PC-9 (cell line): ENCODE data around the gene S100A7. TPM values are rescaled to one million over a fixed set of nuclear protein-coding genes. Genes with fewer than 3 reads are reported as not detected.

ENCODE experiments used
- BruUV-seq: library from RNA; stranded (reverse); fragments of 400-500 nt; replicated peaks from 2 replicates; lab custom pipeline; 2021; lab: Mats Ljungman, UMichigan
- CTCF ChIA-PET: fragments of 300-600 bp; sonication (Branson Sonifier 250); formaldehyde crosslinking; loops from one replicate; lab custom pipeline; 2022; ENCODE audit warnings: antibody characterized with exemption; lab: Charles Lee
- POLR2A ChIA-PET: fragments of 300-600 bp; sonication (Branson Sonifier 250); formaldehyde crosslinking; loops from one replicate; lab custom pipeline; 2022; ENCODE audit warnings: antibody characterized with exemption; ENCODE audit not compliant: unreplicated experiment; lab: Charles Lee
- DNase-seq, 2 experiments: peaks; one replicate each; pipeline versions ENCODE4 v3.0.0 to v3.0.0-alpha.2; 2015 to 2022; ENCODE audit warnings: mixed read lengths in 1 of 2
- H2AFZ ChIP-seq: fragments of 200-600 bp; sonication (generic); 2 replicates; pipeline ENCODE4 v1.8.1; 2017; ENCODE audit warnings: antibody characterized with exemption
- H3F3A ChIP-seq: fragments of 200-600 bp; sonication (generic); 2 replicates; pipeline ENCODE4 v1.8.1; 2017; ENCODE audit warnings: antibody characterized with exemption, mild to moderate bottlenecking, low read depth; ENCODE audit not compliant: insufficient read depth
- H3K27ac ChIP-seq: fragments of 200-600 bp; sonication (generic); 2 replicates; pipeline ENCODE4 v1.6.1; 2016; ENCODE audit warnings: mixed run types
- H3K27me3 ChIP-seq: fragments of 200-600 bp; sonication (generic); 2 replicates; pipeline ENCODE4 v1.6.1; 2016; ENCODE audit warnings: low read depth, mixed run types; ENCODE audit not compliant: insufficient read depth
- H3K36me3 ChIP-seq: fragments of 200-600 bp; sonication (generic); 2 replicates; pipeline ENCODE4 v1.6.1; 2016; ENCODE audit warnings: low read depth, mixed run types
- H3K4me1 ChIP-seq: fragments of 200-600 bp; sonication (generic); replicated peaks from 2 replicates; pipeline ENCODE4 v1.6.1; 2016; ENCODE audit warnings: mixed run types; ENCODE audit not compliant: insufficient read depth
- H3K4me2 ChIP-seq: fragments of 200-600 bp; sonication (generic); 2 replicates; pipeline ENCODE4 v1.6.1; 2017; ENCODE audit warnings: mixed run types
- H3K4me3 ChIP-seq: fragments of 200-600 bp; sonication (generic); 2 replicates; pipeline ENCODE4 v1.6.1; 2016; ENCODE audit warnings: mixed run types
- H3K79me2 ChIP-seq: fragments of 200-600 bp; sonication (generic); 2 replicates; pipeline ENCODE4 v1.6.1; 2017; ENCODE audit warnings: low read depth, mixed run types
- H3K9me2 ChIP-seq: fragments of 200-600 bp; sonication (generic); 2 replicates; pipeline ENCODE4 v1.8.1; 2017; ENCODE audit warnings: mild to moderate bottlenecking; ENCODE audit not compliant: insufficient read depth
- H3K9me3 ChIP-seq: fragments of 200-600 bp; sonication (generic); 2 replicates; pipeline ENCODE4 v1.8.1; 2016; ENCODE audit warnings: low read depth; ENCODE audit not compliant: insufficient read depth
- H4K20me1 ChIP-seq: fragments of 200-600 bp; sonication (generic); 2 replicates; pipeline ENCODE4 v1.8.1; 2017; ENCODE audit not compliant: insufficient read depth
- CTCF ChIP-seq: fragments of 200-600 bp; sonication (generic); conservative IDR thresholded peaks from 2 replicates; pipeline ENCODE4 v1.6.1; 2017; ENCODE audit warnings: mixed run types, antibody characterized with exemption, mild to moderate bottlenecking, moderate library complexity
- EZH2 ChIP-seq: fragments of 200-600 bp; sonication (generic); IDR thresholded peaks from 2 replicates; pipeline ENCODE4 v1.8.0; 2017; ENCODE audit warnings: antibody characterized with exemption, low read depth
- intact Hi-C: fragments of 100-400 bp; cut with micrococcal nuclease; formaldehyde crosslinking; loops from one replicate; pipeline ENCODE4 v1.10.0; 2022; ENCODE audit not compliant: unreplicated experiment
- total RNA-seq: library from RNA; stranded (reverse); gene quantifications from 2 replicates; pipeline ENCODE4 v1.2.3, GENCODE V29; 2021

Gene S100A7
- total RNA-seq, 1 experiment from 2014 or later: not detected

- BruUV-seq: no TSS peak
- TF ChIP-seq CTCF (no peak), EZH2 (no peak)
- peaks cover 66% of the 10 kb centered on the region for H3K27me3 ChIP-seq
Measured at GRCh38 chr1:153431928-153432327, 28.5 kb downstream of the S100A7 start.

GRCh38 chr1:153431427-153431826 lies 29.0 kb downstream of the S100A7 start:
- no peak overlapping the region for H3K4me2 ChIP-seq
- H3F3A ChIP-seq: no peaks in the 10 kb centered on the region
- peaks cover 66% of the 10 kb centered on the region for H3K27me3 ChIP-seq
- no peak overlapping the region for H3K4me3 ChIP-seq
- H3K79me2 ChIP-seq: no peaks in the 10 kb centered on the region
- H3K27ac ChIP-seq: no peak overlapping the region
- no TSS peak for BruUV-seq
- ChIA-PET CTCF (no interaction called here), POLR2A (no interaction called here)
- no peaks in the 10 kb centered on the region for H3K4me1 ChIP-seq
- no peak for TF ChIP-seq EZH2
- no peak for TF ChIP-seq CTCF
- no peaks in the 10 kb centered on the region for H3K9me3 ChIP-seq
- no peak overlapping the region for H2AFZ ChIP-seq
- intact Hi-C loops: no loop called here
- H4K20me1 ChIP-seq: no peaks in the 10 kb centered on the region
- H3K9me2 ChIP-seq: no peaks in the 10 kb centered on the region
- DNase-seq: no peak
- H3K36me3 ChIP-seq: no peaks in the 10 kb centered on the region

More at GRCh38 chr1:153431928-153432327, 28.5 kb downstream of the S100A7 start:
- Histone ChIP-seq H3K9me2 (no peaks in the 10 kb centered on the region), H3K36me3 (no peaks in the 10 kb centered on the region), H3K9me3 (no peaks in the 10 kb centered on the region), H2AFZ (no peak overlapping the region), H3K27ac (no peak overlapping the region), H4K20me1 (no peaks in the 10 kb centered on the region), H3K4me2 (no peak overlapping the region), H3K79me2 (no peaks in the 10 kb centered on the region), H3F3A (no peaks in the 10 kb centered on the region), H3K4me1 (no peaks in the 10 kb centered on the region), H3K4me3 (no peak overlapping the region)
- ChIA-PET POLR2A (no interaction called here), CTCF (no interaction called here)
- no peak for DNase-seq
- intact Hi-C loops: no loop called here

GRCh38 chr1:153431002-153431401 lies 29.4 kb downstream of the S100A7 start:
- peaks cover 63% of the 10 kb centered on the region for H3K27me3 ChIP-seq
- H3K9me2 ChIP-seq: no peaks in the 10 kb centered on the region
- H4K20me1 ChIP-seq: no peaks in the 10 kb centered on the region
- H2AFZ ChIP-seq: no peak overlapping the region
- no peak overlapping the region for H3K4me2 ChIP-seq
- intact Hi-C loops: no loop called here
- H3K9me3 ChIP-seq: no peaks in the 10 kb centered on the region
- H3K4me3 ChIP-seq: no peak overlapping the region
- H3K27ac ChIP-seq: no peak overlapping the region
- no peaks in the 10 kb centered on the region for H3F3A ChIP-seq
- no peaks in the 10 kb centered on the region for H3K79me2 ChIP-seq
- H3K4me1 ChIP-seq: no peaks in the 10 kb centered on the region
- H3K36me3 ChIP-seq: no peaks in the 10 kb centered on the region
- CTCF ChIA-PET: no interaction called here
- TF ChIP-seq CTCF (no peak), EZH2 (no peak)
- BruUV-seq: no TSS peak
- no peak for DNase-seq
- POLR2A ChIA-PET: no interaction called here
